Daoy (cell line): Measurements from ENCODE around the gene PCDHA4. TPM values are rescaled to one million over a fixed set of nuclear protein-coding genes. Genes with fewer than 3 reads are reported as not detected.
"Not testable (repeated sequence)": the region's sequence is repeated elsewhere in the genome, so short reads cannot be mapped to it uniquely, and the experiment has no call there.

Experiments used
- DNase-seq: peaks from one replicate; pipeline ENCODE4 v3.0.0-alpha.2; 2015; ENCODE audit warnings: low read depth
- total RNA-seq: library from RNA; depleted of rRNA; stranded (reverse); fragments of >200 nt; shearing (Covaris generic); gene quantifications from 2 replicates; pipeline ENCODE4 v1.2.3, GENCODE V29; 2014; rRNA removed

Gene PCDHA4
- 1.0 and 3.0 TPM in 2 replicates for total RNA-seq

DNA sequence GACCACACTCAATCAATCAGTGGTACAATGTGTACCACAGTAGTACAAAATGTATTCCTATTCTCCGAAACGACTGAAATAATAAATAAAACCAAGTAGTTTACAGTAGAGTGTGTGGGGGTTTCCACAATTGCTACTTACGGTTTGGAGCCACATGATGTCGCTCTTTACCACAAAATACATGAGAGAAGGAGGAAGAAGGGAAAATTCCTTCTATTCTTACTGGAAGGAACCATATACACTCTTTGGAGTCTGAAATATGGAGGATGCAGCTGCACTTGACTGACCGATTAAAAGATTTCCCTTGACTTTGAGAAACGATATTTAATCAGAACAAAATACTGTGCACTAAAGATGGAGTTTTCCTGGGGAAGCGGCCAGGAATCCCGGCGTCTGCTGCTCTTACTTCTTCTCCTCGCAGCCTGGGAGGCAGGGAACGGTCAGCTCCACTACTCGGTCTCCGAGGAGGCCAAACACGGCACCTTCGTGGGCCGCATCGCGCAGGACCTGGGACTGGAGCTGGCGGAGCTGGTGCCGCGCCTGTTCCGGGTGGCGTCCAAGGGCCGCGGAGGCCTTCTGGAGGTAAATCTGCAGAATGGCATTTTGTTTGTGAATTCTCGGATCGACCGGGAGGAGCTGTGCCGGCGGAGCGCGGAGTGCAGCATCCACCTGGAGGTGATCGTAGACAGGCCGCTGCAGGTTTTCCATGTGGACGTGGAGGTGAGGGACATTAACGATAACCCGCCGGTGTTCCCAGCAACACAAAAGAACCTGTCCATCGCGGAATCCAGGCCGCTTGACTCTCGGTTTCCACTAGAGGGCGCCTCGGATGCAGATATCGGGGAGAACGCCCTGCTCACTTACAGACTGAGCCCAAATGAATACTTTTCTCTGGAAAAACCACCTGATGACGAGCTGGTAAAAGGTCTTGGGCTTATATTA lies at the start of gene PCDHA4:
PCDHA4 (plus strand) TSS at position 235 of the 942 bp plus-strand sequence.
- peak; percentile 76 for DNase-seq

DNA sequence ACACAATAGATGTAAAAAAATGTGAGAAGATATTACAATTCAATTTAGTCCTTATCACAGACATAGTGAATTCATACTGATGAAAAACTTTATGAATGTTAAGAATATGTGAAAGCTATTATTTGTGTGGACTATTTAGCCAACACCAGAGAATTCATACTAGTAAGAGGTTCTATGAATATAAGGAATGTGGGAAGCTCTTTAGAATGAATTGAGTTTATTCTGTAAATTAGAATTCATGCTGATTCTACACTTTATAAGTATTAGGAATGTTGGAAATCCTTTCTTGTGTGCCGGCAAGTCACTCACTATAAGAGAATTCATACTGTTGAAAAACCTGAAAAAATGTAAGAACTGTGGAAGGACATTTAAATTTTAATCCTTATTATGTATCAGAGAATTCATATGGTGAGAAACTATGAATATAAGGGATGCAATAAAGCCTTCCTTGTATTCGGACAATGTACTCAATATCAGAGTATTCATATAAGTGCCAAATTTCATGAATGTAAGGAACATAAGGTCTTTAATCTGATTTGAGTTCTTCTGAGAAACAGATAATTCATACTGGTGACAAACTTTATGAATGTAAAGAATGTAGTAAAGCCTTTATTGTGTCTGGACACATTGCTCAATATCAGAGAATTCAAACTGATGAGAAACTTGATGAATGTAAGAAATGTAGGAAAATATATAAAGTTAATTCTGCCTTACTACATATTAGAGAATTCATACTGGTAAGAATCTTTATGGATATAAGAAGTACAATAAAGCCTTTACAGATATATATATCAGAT lies 42.5 kb upstream of the PCDHA4 start:
- DNase-seq: no peak

DNA sequence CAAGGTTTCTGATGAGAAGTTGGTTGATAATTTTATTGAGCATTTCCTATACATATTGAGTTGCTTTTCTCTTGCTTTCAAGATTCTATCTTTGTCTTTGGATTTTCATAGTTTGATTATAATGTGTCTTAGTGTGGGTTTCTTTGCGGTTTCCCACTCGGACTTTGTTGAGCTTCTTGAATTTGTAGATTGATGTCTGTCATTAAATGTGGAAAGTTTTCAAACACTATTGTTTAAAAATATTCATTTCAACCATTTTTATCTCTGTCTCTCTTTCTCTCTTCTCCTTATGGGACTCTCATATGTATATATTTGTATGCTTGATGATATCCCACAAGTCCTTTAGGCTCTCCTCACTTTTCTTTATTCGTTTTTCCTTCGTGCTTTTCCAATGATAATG lies 39.4 kb upstream of the PCDHA4 start:
- no peak for DNase-seq

DNA sequence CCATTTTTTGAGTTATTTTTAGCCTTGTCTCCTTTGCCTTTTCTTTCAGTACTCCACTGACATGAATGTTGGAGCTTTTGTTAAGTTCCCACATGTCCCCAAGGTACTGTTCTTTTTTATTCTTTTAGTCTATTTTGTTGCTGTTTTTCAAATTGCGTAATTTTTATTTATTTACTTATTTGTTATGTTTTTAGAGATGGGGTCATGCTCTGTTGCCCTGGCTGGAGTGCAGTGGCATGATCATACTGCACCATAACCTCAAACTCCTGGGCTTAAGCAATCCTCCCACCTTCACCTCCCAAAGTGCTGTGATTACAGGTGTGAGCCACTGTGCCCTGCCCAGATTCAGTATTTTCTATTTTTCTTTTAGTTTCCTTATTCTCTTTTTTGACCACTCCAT lies 26.4 kb upstream of the PCDHA4 start:
- no peak for DNase-seq

DNA sequence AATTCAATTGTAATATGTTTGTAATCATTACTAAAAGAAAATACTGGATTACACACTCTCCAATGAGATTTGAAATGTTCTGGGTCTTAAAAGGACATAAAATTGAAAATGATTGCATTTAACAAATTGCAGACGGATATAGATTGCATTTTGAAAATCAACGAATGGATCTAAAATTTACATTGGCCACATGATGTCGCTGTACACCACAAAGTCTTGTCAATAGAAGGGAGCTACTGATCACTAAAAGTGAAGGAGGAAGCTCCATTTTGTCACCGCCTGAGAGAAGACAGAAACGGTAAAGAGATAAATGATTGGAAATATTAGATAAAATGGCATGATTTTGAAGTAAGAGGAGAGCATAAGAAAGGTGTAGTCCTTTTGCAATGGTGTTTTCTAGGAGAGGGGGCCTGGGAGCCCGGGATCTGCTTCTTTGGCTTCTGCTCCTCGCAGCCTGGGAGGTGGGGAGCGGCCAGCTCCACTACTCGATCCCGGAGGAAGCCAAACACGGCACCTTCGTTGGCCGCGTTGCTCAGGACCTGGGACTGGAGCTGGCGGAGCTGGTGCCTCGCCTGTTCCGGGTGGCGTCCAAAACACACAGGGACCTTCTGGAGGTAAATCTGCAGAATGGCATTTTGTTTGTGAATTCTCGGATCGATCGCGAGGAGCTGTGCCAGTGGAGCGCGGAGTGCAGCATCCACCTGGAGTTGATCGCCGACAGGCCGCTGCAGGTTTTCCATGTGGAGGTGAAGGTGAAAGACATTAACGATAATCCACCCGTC lies 20.8 kb upstream of the PCDHA4 start, which contains the start of gene PCDHA1:
PCDHA1 (plus strand) TSS at position 236 of the 782 bp plus-strand sequence.
- peak; percentile 40 for DNase-seq

DNA sequence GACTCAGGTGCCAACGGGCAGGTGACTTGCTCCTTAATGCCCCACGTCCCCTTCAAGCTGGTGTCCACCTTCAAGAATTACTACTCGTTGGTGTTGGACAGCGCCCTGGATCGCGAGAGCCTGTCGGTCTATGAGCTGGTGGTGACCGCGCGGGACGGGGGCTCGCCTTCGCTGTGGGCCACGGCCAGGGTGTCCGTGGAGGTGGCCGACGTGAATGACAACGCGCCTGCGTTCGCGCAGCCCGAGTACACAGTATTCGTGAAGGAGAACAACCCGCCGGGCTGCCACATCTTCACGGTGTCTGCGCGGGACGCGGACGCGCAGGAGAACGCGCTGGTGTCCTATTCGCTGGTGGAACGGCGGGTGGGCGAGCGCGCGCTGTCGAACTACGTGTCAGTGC lies 19.4 kb upstream of the PCDHA4 start:
- DNase-seq: not testable (repeated sequence)

DNA sequence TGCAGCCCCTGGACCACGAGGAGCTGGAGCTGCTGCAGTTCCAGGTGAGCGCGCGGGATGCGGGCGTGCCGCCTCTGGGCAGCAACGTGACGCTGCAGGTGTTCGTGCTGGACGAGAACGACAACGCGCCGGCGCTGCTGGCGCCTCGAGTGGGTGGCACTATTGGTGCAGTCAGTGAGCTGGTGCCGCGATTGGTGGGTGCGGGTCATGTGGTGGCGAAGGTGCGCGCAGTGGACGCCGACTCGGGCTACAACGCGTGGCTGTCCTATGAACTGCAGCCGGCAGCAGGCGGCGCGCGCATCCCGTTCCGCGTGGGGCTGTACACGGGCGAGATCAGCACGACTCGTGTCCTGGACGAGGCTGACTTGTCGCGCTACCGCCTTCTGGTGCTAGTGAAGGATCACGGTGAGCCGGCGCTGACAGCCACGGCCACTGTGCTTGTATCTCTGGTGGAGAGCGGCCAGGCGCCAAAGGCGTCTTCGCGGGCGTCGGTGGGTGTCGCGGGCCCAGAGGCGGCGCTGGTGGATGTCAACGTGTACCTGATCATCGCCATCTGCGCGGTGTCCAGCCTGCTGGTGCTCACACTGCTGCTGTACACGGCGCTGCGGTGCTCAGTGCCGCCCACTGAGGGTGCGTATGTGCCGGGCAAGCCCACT lies 18.9 kb upstream of the PCDHA4 start:
- DNase-seq: not testable (repeated sequence)

DNA sequence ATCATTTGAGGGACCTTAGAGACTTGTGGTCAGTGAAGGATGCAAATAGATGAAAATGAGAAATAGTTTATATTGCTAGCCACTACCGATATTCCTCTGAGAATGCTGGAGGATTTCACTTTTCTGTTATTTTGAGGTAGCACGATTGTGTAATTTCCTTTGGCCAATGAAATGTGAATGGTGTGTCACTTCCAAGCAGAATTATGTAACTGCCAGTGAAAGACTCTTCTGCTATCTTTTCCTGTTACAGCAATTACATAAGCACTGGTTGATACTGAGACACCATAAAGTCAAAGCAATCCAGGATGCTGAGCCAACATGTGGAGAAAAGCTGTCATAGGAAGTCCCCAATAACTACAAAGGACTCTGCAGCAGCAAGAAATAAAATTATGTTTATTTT lies 15.8 kb upstream of the PCDHA4 start:
- no peak for DNase-seq

DNA sequence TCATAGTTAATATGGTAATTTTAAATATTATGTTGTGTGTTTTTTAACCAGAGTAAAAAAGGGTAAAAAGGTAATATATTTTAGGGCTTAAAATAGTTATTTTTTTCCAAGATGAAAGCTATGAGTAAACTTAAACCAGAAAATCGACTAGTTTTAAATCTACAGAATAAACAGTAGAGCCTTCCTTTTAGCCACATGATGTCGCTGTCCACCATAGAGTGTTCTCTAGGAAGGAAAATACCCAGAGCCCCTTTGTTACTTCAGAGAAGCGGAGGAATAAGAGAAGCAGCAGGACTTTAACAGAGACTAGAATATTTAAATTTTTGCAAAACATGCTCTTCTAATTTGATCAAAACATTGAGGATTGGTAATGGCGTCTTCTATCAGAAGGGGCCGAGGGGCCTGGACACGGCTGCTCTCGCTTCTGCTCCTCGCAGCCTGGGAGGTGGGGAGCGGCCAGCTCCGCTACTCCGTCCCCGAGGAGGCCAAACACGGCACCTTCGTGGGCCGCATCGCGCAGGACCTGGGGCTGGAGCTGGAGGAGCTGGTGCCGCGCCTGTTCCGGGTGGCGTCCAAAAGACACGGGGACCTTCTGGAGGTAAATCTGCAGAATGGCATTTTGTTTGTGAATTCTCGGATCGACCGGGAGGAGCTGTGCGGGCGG lies 12.1 kb upstream of the PCDHA4 start, which contains the start of gene PCDHA2:
PCDHA2 (plus strand) TSS at position 258 of the 664 bp plus-strand sequence.
- peak; percentile 57 for DNase-seq

DNA sequence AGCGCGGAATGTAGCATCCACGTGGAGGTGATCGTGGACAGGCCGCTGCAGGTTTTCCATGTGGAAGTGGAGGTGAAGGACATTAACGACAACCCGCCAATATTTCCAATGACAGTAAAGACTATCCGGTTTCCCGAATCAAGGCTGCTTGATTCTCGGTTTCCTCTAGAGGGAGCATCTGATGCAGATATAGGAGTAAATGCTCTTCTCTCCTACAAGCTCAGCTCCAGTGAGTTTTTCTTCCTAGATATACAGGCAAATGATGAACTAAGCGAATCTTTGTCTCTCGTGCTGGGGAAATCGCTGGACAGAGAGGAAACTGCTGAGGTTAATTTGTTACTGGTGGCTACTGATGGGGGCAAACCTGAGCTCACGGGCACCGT lies 11.6 kb upstream of the PCDHA4 start:
- peak; percentile 35 for DNase-seq

DNA sequence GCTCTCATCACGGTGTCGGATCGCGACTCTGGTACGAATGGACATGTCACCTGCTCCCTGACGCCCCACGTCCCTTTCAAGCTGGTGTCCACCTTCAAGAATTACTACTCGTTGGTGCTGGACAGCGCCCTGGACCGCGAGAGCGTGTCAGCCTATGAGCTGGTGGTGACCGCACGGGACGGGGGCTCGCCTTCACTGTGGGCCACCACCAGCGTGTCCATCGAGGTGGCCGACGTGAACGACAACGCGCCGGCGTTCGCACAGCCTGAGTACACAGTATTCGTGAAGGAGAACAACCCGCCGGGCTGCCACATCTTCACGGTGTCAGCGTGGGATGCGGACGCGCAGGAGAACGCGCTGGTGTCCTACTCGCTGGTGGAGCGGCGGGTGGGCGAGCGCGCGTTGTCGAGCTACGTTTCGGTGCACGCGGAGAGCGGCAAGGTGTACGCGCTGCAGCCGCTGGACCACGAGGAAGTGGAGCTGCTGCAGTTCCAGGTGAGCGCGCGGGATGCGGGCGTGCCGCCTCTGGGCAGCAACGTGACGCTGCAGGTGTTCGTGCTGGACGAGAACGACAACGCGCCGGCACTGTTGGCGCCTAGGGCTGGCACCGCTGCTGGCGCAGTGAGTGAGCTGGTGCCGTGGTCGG lies 10.7 kb upstream of the PCDHA4 start:
- not testable (repeated sequence) for DNase-seq

DNA sequence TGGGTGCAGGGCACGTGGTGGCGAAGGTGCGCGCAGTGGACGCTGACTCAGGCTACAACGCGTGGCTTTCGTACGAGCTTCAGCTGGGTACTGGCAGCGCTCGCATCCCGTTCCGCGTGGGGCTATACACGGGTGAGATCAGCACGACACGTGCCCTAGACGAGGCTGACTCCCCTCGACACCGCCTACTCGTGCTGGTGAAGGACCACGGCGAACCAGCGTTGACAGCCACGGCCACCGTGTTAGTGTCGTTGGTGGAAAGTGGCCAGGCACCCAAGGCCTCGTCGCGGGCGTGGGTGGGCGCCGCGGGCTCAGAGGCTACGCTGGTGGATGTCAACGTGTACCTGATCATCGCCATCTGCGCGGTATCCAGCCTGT lies 10.2 kb upstream of the PCDHA4 start:
- DNase-seq: no peak

DNA sequence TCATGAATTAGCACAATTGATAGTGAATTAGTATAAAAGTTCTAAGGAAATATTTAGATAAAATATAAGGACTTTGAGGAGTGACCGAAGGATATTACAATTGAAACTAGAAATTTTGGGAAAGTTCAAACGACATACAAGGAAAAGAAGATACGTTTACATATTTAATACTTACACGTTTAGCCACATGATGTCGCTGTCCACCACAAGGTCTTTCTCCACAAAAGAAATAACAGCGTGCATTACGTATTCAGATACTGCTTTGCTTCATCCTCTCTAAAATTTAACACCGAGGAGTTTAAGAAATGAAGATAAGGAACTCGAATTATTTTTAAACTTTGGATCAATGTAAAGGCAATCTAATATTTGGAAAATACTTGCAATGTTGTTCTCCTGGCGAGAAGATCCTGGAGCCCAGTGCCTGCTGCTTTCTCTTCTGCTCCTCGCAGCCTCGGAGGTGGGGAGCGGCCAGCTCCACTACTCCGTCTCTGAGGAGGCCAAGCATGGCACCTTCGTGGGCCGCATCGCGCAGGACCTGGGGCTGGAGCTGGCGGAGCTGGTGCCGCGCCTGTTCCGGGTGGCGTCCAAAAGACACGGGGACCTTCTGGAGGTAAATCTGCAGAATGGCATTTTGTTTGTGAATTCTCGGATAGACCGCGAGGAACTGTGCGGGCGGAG lies 5.9 kb upstream of the PCDHA4 start, which contains the start of gene PCDHA3:
PCDHA3 (plus strand) TSS at position 242 of the 678 bp plus-strand sequence.
- DNase-seq: peak; percentile 33

DNA sequence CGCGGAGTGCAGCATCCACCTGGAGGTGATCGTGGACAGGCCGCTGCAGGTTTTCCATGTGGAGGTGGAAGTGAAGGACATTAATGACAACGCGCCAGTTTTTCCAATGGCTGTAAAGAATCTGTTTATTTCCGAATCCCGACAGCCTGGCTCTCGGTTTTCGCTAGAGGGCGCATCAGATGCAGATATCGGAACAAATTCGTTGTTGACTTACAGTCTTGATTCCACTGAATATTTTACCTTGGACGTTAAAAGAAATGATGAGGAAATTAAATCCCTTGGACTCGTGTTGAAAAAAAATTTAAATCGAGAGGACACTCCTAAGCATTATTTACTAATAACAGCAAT lies 5.4 kb upstream of the PCDHA4 start:
- DNase-seq: no peak

DNA sequence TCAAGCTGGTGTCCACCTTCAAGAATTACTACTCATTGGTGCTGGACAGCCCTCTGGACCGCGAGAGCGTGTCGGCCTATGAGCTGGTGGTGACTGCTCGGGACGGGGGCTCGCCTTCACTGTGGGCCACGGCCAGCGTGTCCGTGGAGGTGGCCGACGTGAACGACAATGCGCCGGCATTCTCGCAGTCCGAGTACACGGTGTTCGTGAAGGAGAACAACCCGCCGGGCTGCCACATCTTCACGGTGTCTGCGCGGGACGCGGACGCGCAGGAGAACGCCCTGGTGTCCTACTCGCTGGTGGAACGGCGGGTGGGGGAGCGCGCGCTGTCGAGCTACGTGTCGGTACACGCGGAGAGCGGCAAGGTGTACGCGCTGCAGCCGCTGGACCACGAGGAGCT lies 4.5 kb upstream of the PCDHA4 start:
- not testable (repeated sequence) for DNase-seq

DNA sequence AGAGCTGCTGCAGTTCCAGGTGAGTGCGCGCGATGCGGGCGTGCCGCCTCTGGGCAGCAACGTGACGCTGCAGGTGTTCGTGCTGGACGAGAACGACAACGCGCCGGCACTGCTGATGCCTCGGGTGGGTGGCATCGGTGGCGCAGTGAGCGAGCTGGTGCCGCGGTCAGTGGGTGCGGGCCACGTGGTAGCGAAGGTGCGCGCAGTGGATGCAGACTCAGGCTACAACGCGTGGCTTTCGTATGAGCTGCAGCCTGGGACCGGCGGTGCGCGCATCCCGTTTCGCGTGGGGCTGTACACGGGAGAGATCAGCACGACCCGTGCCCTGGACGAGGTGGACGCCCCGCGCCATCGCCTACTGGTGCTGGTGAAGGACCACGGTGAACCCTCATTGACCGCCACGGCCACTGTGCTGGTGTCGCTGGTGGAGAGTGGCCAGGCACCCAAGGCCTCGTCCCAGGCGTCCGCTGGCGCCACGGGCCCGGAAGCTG lies 4.0 kb upstream of the PCDHA4 start:
- no peak for DNase-seq

DNA sequence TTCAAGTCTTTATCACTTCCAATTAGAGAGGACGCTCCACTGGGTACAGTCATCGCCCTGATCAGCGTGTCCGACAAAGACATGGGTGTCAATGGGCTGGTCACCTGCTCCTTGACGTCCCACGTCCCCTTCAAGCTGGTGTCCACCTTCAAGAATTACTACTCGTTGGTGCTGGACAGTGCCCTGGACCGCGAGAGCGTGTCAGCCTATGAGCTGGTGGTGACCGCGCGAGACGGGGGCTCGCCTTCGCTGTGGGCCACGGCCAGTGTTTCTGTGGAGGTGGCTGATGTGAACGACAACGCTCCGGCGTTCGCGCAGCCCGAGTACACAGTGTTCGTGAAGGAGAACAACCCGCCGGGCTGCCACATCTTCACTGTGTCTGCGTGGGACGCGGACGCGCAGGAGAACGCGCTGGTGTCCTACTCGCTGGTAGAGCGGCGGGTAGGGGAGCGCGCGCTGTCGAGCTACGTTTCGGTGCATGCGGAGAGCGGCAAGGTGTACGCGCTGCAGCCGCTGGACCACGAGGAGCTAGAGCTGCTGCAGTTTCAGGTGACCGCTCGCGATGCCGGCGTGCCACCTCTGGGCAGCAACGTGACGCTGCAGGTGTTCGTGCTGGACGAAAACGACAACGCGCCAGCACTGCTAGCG lies 1.5 kb downstream of the PCDHA4 start:
- DNase-seq: not testable (repeated sequence)

DNA sequence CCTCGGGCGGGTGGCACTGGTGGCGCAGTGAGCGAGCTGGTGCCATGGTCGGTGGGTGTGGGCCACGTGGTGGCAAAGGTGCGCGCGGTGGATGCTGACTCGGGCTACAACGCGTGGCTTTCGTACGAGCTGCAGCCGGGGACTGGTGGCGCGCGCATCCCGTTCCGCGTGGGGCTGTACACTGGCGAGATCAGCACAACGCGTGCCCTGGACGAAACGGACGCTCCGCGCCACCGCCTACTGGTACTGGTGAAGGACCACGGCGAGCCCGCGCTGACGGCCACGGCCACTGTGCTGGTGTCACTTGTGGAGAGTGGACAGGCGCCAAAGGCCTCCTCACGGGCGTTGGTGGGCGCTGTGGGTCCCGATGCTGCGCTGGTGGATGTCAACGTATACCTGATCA lies 2.0 kb downstream of the PCDHA4 start:
- no peak for DNase-seq
